Measurements from ENCODE around the gene GNA15.

GNA15 gene

GRCh38 chr19:3121396-3121795 lies 14.4 kb upstream of the GNA15 start:
- no peak for DNase-seq (ENCODE audit: low read depth)

- no peak for DNase-seq (ENCODE audit: low read depth)
These were observed 13.9 kb upstream of the GNA15 start for GRCh38 chr19:3121821-3122511.

GRCh38 chr19:3122512-3122870 lies 13.3 kb upstream of the GNA15 start:
- DNase-seq (ENCODE audit: low read depth), result no peak

- DNase-seq (ENCODE audit: low read depth), result no peak
These were observed 12.6 kb upstream of the GNA15 start for GRCh38 chr19:3123088-3123721.

GRCh38 chr19:3123956-3124355 lies 11.9 kb upstream of the GNA15 start:
- DNase-seq (ENCODE audit: low read depth), result no peak

- DNase-seq (ENCODE audit: low read depth), result no peak
These were observed 11.2 kb upstream of the GNA15 start for GRCh38 chr19:3124630-3125029.

GRCh38 chr19:3125900-3126524 lies 9.8 kb upstream of the GNA15 start:
- no peak for DNase-seq (ENCODE audit: low read depth)

GRCh38 chr19:3129112-3129511 lies 6.7 kb upstream of the GNA15 start:
- DNase-seq (ENCODE audit: low read depth), result peak; percentile 56

- no peak for DNase-seq (ENCODE audit: low read depth)
These were observed 4.7 kb upstream of the GNA15 start for GRCh38 chr19:3131168-3131567.

GRCh38 chr19:3132971-3133792 lies 2.7 kb upstream of the GNA15 start:
- DNase-seq (ENCODE audit: low read depth), result no peak

- DNase-seq (ENCODE audit: low read depth), result no peak
These were observed 2.1 kb upstream of the GNA15 start for GRCh38 chr19:3133793-3134116.

- DNase-seq (ENCODE audit: low read depth), result no peak
These were observed 837 bp downstream of the GNA15 start for GRCh38 chr19:3136684-3137055.

- DNase-seq (ENCODE audit: low read depth), result no peak
These were observed 1.3 kb downstream of the GNA15 start for GRCh38 chr19:3137119-3137518.

- no peak for DNase-seq (ENCODE audit: low read depth)
These were observed 2.4 kb downstream of the GNA15 start for GRCh38 chr19:3138268-3138667.

- DNase-seq (ENCODE audit: low read depth), result no peak
These were observed 4.8 kb downstream of the GNA15 start for GRCh38 chr19:3140667-3141038.

GRCh38 chr19:3142292-3142670 lies 6.4 kb downstream of the GNA15 start:
- peak; percentile 75 for DNase-seq (ENCODE audit: low read depth)

GRCh38 chr19:3142781-3143337 lies 7.0 kb downstream of the GNA15 start:
- DNase-seq (ENCODE audit: low read depth), result no peak

GRCh38 chr19:3145909-3146676 lies 10.3 kb downstream of the GNA15 start:
- no peak for DNase-seq (ENCODE audit: low read depth)

GRCh38 chr19:3146677-3147100 lies 10.9 kb downstream of the GNA15 start:
- DNase-seq (ENCODE audit: low read depth), result no peak

- no peak for DNase-seq (ENCODE audit: low read depth)
These were observed 12.7 kb downstream of the GNA15 start for GRCh38 chr19:3148503-3148902.

GRCh38 chr19:3149089-3149488 lies 13.3 kb downstream of the GNA15 start:
- DNase-seq (ENCODE audit: low read depth), result no peak
